ENCODE data around the gene SLCO1C1.

SLCO1C1 gene

GRCh38 chr12:20798554-20798953, 103.4 kb downstream of the SLCO1C1 start:
- no peak for DNase-seq (ENCODE audit: low read depth, low spot score)

GRCh38 chr12:20800160-20800559, 105.0 kb downstream of the SLCO1C1 start:
- DNase-seq (ENCODE audit: low read depth, low spot score) = no peak

DNA sequence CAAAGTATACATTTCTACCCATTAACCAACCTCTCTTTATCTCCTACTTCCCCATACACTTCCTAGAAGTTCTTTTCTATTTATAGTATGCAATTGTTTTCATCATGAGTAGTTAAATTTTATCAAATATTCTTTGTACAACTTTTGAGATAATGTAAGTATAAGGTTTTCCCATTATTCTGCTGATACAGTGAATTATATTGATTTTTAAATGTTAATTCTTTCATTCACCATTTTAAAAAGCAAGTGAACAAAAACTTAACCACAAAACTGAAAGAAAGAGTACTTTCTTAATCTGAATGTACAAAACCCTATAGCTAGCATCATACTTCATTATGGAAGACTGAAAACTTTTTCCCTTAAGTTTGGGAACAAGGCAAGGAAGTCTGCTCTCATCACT, 105.9 kb downstream of the SLCO1C1 start:
- DNase-seq (ENCODE audit: low read depth, low spot score) = no peak
